Mammary epithelial cell (primary cell): ENCODE results near the gene FANCG.

Experiments
- CTCF ChIP-seq, 2 donors: IDR thresholded peaks in 1 of 2; conservative IDR thresholded peaks in 1 of 2; 2 replicates each; pipeline ENCODE4 v1.5.1; 2011 to 2012; ENCODE audit warnings: inconsistent platforms in 2 of 2, low read length in 2 of 2, mild to moderate bottlenecking in 2 of 2, control low read depth in 1 of 2, low read depth in 1 of 2; ENCODE audit not compliant: insufficient read depth in 1 of 2; ENCODE audit errors: extremely low read depth in 1 of 2
- EZH2 ChIP-seq: IDR thresholded peaks from 2 replicates; pipeline ENCODE4 v1.6.1; 2012; ENCODE audit warnings: low read length, inconsistent platforms, borderline replicate concordance

DNA sequence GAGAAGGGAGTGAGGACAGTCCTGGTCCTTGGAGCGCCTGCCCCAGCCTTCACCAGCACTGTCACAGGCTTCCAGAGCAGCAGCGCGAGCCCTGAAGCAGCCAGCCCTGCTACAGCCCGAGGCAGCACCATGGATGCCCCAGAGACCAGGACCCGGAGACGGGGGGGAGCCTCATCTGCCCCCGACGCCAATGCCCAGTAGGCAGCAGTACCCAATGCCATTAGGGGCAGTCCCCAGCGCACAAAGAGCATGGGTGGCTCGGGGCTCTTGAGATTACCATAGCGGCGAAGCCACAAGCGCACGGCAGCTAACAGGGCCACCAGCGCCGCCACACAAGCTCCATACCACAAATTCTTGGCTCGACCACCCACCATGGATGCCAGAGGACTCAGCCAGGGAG lies 11.8 kb upstream of the FANCG start:
- TF ChIP-seq CTCF (conservative IDR thresholded peaks at IDR 0.05 in 1 of 2, IDR thresholded peaks at IDR 0.05 in 1 of 2; ENCODE audit: extremely low read depth in 1 of 2, insufficient read depth in 1 of 2, low read depth in 1 of 2, low read length in 2 of 2) = no peak
- no peak for TF ChIP-seq EZH2
